Measurements from ENCODE around the gene MRTFB.

Gene MRTFB

GRCh38 chr16:14035092-14035491, 36.0 kb upstream of the MRTFB start:
- Histone ChIP-seq H3K36me3 (no peaks in the 10 kb centered on the region), H3K9me3 (no peaks in the 10 kb centered on the region), H3K4me1 (no peaks in the 10 kb centered on the region), H3K4me3 (ENCODE audit: low read depth, low read length) (no peak overlapping the region), H3K27me3 (no peaks in the 10 kb centered on the region)
- no peak for DNase-seq
- TF ChIP-seq CTCF (IDR thresholded peaks at IDR 0.05; ENCODE audit: low read depth, low read length), result no peak

- TF ChIP-seq CTCF (IDR thresholded peaks at IDR 0.05; ENCODE audit: low read depth, low read length), result no peak
- no peaks in the 10 kb centered on the region for H3K36me3 ChIP-seq
- DNase-seq, result no peak
- H3K9me3 ChIP-seq, result no peaks in the 10 kb centered on the region
- no peaks in the 10 kb centered on the region for H3K4me1 ChIP-seq
- no peaks in the 10 kb centered on the region for H3K27me3 ChIP-seq
- H3K4me3 ChIP-seq (ENCODE audit: low read depth, low read length), result no peak overlapping the region
Observed at GRCh38 chr16:14036889-14037288, 34.2 kb upstream of the MRTFB start.

- Histone ChIP-seq H3K4me3 (ENCODE audit: low read depth, low read length) (no peak overlapping the region), H3K27me3 (no peaks in the 10 kb centered on the region), H3K9me3 (no peaks in the 10 kb centered on the region), H3K4me1 (no peaks in the 10 kb centered on the region), H3K36me3 (no peaks in the 10 kb centered on the region)
- DNase-seq, result no peak
- no peak for TF ChIP-seq CTCF (IDR thresholded peaks at IDR 0.05; ENCODE audit: low read depth, low read length)
Observed at GRCh38 chr16:14037960-14038359, 33.2 kb upstream of the MRTFB start.

- no peak overlapping the region for H3K4me3 ChIP-seq (ENCODE audit: low read depth, low read length)
- no peak for DNase-seq
- no peaks in the 10 kb centered on the region for H3K9me3 ChIP-seq
- no peaks in the 10 kb centered on the region for H3K27me3 ChIP-seq
- H3K36me3 ChIP-seq, result no peaks in the 10 kb centered on the region
- no peak for TF ChIP-seq CTCF (IDR thresholded peaks at IDR 0.05; ENCODE audit: low read depth, low read length)
- no peaks in the 10 kb centered on the region for H3K4me1 ChIP-seq
Observed at GRCh38 chr16:14041164-14041563, 30.0 kb upstream of the MRTFB start.

- DNase-seq, result no peak
- H3K4me3 ChIP-seq (ENCODE audit: low read depth, low read length), result no peak overlapping the region
- TF ChIP-seq CTCF (IDR thresholded peaks at IDR 0.05; ENCODE audit: low read depth, low read length), result no peak
- no peaks in the 10 kb centered on the region for H3K4me1 ChIP-seq
- H3K27me3 ChIP-seq, result no peaks in the 10 kb centered on the region
- H3K9me3 ChIP-seq, result no peaks in the 10 kb centered on the region
- no peaks in the 10 kb centered on the region for H3K36me3 ChIP-seq
Observed at GRCh38 chr16:14042706-14043105, 28.4 kb upstream of the MRTFB start.

GRCh38 chr16:14043278-14043677, 27.8 kb upstream of the MRTFB start:
- Histone ChIP-seq H3K4me3 (ENCODE audit: low read depth, low read length) (no peak overlapping the region), H3K4me1 (no peaks in the 10 kb centered on the region), H3K36me3 (no peaks in the 10 kb centered on the region), H3K27me3 (no peaks in the 10 kb centered on the region), H3K9me3 (no peaks in the 10 kb centered on the region)
- no peak for DNase-seq
- no peak for TF ChIP-seq CTCF (IDR thresholded peaks at IDR 0.05; ENCODE audit: low read depth, low read length)
